ENCODE measurements around the gene TSFM.

The TSFM gene

DNA sequence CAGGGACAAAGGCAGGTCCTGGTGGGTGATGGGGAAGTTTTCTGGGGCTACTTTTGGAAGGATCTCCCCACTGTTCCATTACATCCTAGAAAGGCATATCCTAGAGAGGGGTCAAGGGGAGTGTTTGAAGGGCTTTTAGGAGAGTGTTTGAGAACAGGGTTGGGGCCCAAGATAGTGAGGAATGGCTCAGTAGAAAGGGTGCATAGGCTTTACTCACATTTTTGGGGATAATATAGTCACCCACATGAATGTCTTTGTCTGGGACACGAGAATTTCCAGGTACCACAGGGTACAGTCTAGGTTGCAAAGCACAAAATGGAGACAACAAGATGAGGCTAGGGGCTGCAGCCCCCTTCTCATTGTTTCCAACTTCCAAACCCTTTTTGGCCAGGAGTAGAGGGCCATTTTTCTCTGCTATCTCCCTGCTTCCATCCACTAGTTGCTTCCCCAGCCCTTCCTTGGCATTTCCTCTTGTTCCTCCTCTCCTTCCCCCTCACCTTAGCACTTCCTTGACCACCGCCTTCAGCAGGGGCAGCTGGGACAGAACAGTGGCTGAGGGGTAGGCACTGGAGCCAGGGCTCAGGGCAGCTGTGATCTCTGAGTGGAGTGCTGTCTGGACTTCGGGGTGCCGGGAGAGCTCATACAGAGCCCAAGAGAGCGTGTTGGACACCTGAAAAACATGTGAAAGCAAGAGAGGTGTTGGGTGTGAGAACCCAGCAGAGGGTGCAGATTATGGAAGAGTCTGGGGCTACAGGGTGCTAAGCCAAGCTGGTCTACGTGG is 18.5 kb upstream of the TSFM start:
- peaks cover 6 to 69% of the 10 kb centered on the region in 2 donors for H3K36me3 ChIP-seq (replicated peaks in 1 of 2; ENCODE audit: control insufficient read depth in 2 of 2, insufficient read depth in 2 of 2, low read length in 2 of 2)
- no peak overlapping the region for H4K8ac ChIP-seq (ENCODE audit: low read depth, low read length)
- no peak overlapping the region for H2BK5ac ChIP-seq (ENCODE audit: low read length)
- H2BK15ac ChIP-seq (ENCODE audit: low read length): no peak overlapping the region
- no peak overlapping the region for H3K14ac ChIP-seq (ENCODE audit: low read length)
- H3K27ac ChIP-seq (replicated peaks; ENCODE audit: low read length): no peak overlapping the region
- H3K4me3 ChIP-seq (ENCODE audit: low read length in 2 of 2): no peak overlapping the region
- no peak overlapping the region for H2BK12ac ChIP-seq (ENCODE audit: low read length)
- H2AK5ac ChIP-seq (ENCODE audit: low read depth, low read length): no peak overlapping the region
- peaks cover 0 to 13% of the 10 kb centered on the region in 2 donors for H3K4me1 ChIP-seq (ENCODE audit: control insufficient read depth in 2 of 2, insufficient read depth in 1 of 2, low read depth in 1 of 2, low read length in 2 of 2)
- no peak overlapping the region for H2BK120ac ChIP-seq (ENCODE audit: low read depth, low read length)
- H2AFZ ChIP-seq (ENCODE audit: low read length): no peak overlapping the region
- H3K27me3 ChIP-seq (ENCODE audit: control insufficient read depth in 3 of 3, insufficient read depth in 3 of 3, low read depth in 1 of 3, low read length in 3 of 3): peaks cover 0 to 49% (median 22%) of the 10 kb centered on the region in 3 experiments
- no peak for DNase-seq (ENCODE audit: low spot score)
- WGBS, 2 donors (ENCODE audit: extremely low coverage in 2 of 2, insufficient read length in 2 of 2, insufficient replicate concordance in 1 of 2): no CpG with 5 or more reads among the region's 6 CpGs
- H4K91ac ChIP-seq (ENCODE audit: low read depth, low read length, poor library complexity): no peak overlapping the region
- no peak overlapping the region for H3K23ac ChIP-seq (ENCODE audit: low read depth, low read length, poor library complexity)
- H3K18ac ChIP-seq (ENCODE audit: low read length): no peak overlapping the region
- H3K4ac ChIP-seq (ENCODE audit: low read length): no peak overlapping the region
- no peak overlapping the region for H3K4me2 ChIP-seq (ENCODE audit: insufficient read depth, low read length, poor library complexity, severe bottlenecking)
- H3K9ac ChIP-seq (ENCODE audit: low read depth, low read length, poor library complexity): no peak overlapping the region
- H3K79me1 ChIP-seq (ENCODE audit: low read depth, low read length): no peaks in the 10 kb centered on the region
- no peaks in the 10 kb centered on the region for H3K9me3 ChIP-seq (replicated peaks in 1 of 2; ENCODE audit: control insufficient read depth in 2 of 2, insufficient read depth in 1 of 2, low read depth in 1 of 2, low read length in 2 of 2)

DNA sequence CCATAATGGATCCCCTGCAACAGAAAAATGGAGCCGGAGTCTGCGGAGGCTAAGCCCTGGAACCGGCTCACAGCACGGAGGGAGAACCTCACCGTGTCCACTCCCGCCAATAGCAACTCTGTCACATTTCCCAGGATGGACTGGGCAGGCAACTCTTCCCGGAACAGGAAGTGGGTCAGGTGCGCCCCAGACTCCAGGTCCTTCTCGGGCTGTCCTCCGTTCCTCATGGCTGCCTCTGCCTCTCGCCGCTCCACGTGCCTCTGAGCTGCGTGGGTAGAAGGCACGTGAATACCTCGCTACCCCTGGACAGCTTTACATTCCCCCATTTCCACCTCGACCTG is 18.0 kb upstream of the TSFM start:
- no peak overlapping the region for H3K4me2 ChIP-seq (ENCODE audit: insufficient read depth, low read length, poor library complexity, severe bottlenecking)
- no peak overlapping the region for H3K4ac ChIP-seq (ENCODE audit: low read length)
- H2AK5ac ChIP-seq (ENCODE audit: low read depth, low read length): peak overlapping the region; percentile 31
- H2BK120ac ChIP-seq (ENCODE audit: low read depth, low read length): no peak overlapping the region
- H4K8ac ChIP-seq (ENCODE audit: low read depth, low read length): no peak overlapping the region
- peaks cover 8 to 69% of the 10 kb centered on the region in 2 donors for H3K36me3 ChIP-seq (replicated peaks in 1 of 2; ENCODE audit: control insufficient read depth in 2 of 2, insufficient read depth in 2 of 2, low read length in 2 of 2)
- H2BK15ac ChIP-seq (ENCODE audit: low read length): no peak overlapping the region
- H3K18ac ChIP-seq (ENCODE audit: low read length): no peak overlapping the region
- H3K27ac ChIP-seq (replicated peaks; ENCODE audit: low read length): no peak overlapping the region
- peaks cover 0 to 13% of the 10 kb centered on the region in 2 donors for H3K4me1 ChIP-seq (ENCODE audit: control insufficient read depth in 2 of 2, insufficient read depth in 1 of 2, low read depth in 1 of 2, low read length in 2 of 2)
- no peaks in the 10 kb centered on the region for H3K79me1 ChIP-seq (ENCODE audit: low read depth, low read length)
- peaks cover 0 to 49% (median 22%) of the 10 kb centered on the region in 3 experiments for H3K27me3 ChIP-seq (ENCODE audit: control insufficient read depth in 3 of 3, insufficient read depth in 3 of 3, low read depth in 1 of 3, low read length in 3 of 3)
- no CpG with 5 or more reads among the region's 17 CpGs for WGBS, 2 donors (ENCODE audit: extremely low coverage in 2 of 2, insufficient read length in 2 of 2, insufficient replicate concordance in 1 of 2)
- no peaks in the 10 kb centered on the region for H3K9me3 ChIP-seq (replicated peaks in 1 of 2; ENCODE audit: control insufficient read depth in 2 of 2, insufficient read depth in 1 of 2, low read depth in 1 of 2, low read length in 2 of 2)
- no peak overlapping the region for H2AFZ ChIP-seq (ENCODE audit: low read length)
- H3K14ac ChIP-seq (ENCODE audit: low read length): no peak overlapping the region
- H3K9ac ChIP-seq (ENCODE audit: low read depth, low read length, poor library complexity): peak overlapping the region; percentile 17
- H2BK12ac ChIP-seq (ENCODE audit: low read length): no peak overlapping the region
- no peak for DNase-seq (ENCODE audit: low spot score)
- H2BK5ac ChIP-seq (ENCODE audit: low read length): no peak overlapping the region
- no peak overlapping the region for H4K91ac ChIP-seq (ENCODE audit: low read depth, low read length, poor library complexity)
- no peak overlapping the region for H3K4me3 ChIP-seq (ENCODE audit: low read length in 2 of 2)
- peak overlapping the region; percentile 77 for H3K23ac ChIP-seq (ENCODE audit: low read depth, low read length, poor library complexity)

DNA sequence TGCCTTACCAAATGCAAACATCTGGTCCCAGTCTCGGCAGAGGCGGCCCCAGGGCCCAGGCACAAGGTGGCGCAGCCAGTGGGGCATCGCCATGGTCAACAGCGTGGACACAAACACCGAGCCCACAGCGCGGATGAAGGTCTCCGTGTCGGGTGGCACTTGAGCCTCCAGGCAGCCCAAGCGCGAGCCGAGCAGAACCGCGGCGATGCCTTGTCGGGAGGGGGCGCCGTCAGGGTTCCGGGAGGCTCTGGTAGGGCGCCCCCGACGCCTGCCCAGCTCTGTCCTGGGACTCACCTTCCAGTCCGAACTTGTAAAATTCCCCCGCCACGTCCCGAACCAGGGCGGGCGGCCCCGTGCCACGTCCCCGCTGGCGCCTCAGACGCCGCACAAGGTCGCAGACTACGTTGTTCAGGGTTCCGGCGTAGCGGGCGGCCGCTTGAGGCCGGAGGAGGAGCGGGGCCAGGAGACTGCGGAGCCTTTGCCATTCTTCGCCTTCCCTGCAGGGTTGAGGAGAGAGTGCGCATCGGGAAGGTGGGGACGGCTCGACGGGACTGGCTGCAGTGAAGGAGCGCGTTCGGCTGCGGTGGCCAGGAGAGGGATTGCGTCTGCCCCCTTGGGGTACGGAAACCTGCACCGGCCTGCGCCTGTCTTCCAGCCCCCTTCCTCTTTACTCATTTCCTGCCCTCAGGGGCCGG is 17.4 kb upstream of the TSFM start:
- H3K27ac ChIP-seq (replicated peaks; ENCODE audit: low read length): no peak overlapping the region
- peaks cover 10 to 69% of the 10 kb centered on the region in 2 donors for H3K36me3 ChIP-seq (replicated peaks in 1 of 2; ENCODE audit: control insufficient read depth in 2 of 2, insufficient read depth in 2 of 2, low read length in 2 of 2)
- DNase-seq (ENCODE audit: low spot score): no peak
- peaks cover 0 to 49% (median 22%) of the 10 kb centered on the region in 3 experiments for H3K27me3 ChIP-seq (ENCODE audit: control insufficient read depth in 3 of 3, insufficient read depth in 3 of 3, low read depth in 1 of 3, low read length in 3 of 3)
- H2AFZ ChIP-seq (ENCODE audit: low read length): no peak overlapping the region
- no peak overlapping the region for H4K91ac ChIP-seq (ENCODE audit: low read depth, low read length, poor library complexity)
- H2BK5ac ChIP-seq (ENCODE audit: low read length): no peak overlapping the region
- no CpG with 5 or more reads among the region's 60 CpGs for WGBS, 2 donors (ENCODE audit: extremely low coverage in 2 of 2, insufficient read length in 2 of 2, insufficient replicate concordance in 1 of 2)
- no peak overlapping the region for H2BK120ac ChIP-seq (ENCODE audit: low read depth, low read length)
- no peak overlapping the region for H4K8ac ChIP-seq (ENCODE audit: low read depth, low read length)
- peaks cover 0 to 13% of the 10 kb centered on the region in 2 donors for H3K4me1 ChIP-seq (ENCODE audit: control insufficient read depth in 2 of 2, insufficient read depth in 1 of 2, low read depth in 1 of 2, low read length in 2 of 2)
- no peak overlapping the region for H2BK12ac ChIP-seq (ENCODE audit: low read length)
- no peak overlapping the region for H2BK15ac ChIP-seq (ENCODE audit: low read length)
- H2AK5ac ChIP-seq (ENCODE audit: low read depth, low read length): peak overlapping the region; percentile 31
- H3K9ac ChIP-seq (ENCODE audit: low read depth, low read length, poor library complexity): peak overlapping the region; percentile 17
- no peak overlapping the region for H3K4ac ChIP-seq (ENCODE audit: low read length)
- H3K23ac ChIP-seq (ENCODE audit: low read depth, low read length, poor library complexity): peak overlapping the region; percentile 87
- peak overlapping the region; percentile 49 for H3K18ac ChIP-seq (ENCODE audit: low read length)
- H3K79me1 ChIP-seq (ENCODE audit: low read depth, low read length): no peaks in the 10 kb centered on the region
- H3K4me2 ChIP-seq (ENCODE audit: insufficient read depth, low read length, poor library complexity, severe bottlenecking): peak overlapping the region; percentile 53
- no peak overlapping the region for H3K14ac ChIP-seq (ENCODE audit: low read length)
- H3K4me3 ChIP-seq (ENCODE audit: low read length in 2 of 2): peak overlapping the region in 1 of 2 donors; percentile 53
- H3K9me3 ChIP-seq (replicated peaks in 1 of 2; ENCODE audit: control insufficient read depth in 2 of 2, insufficient read depth in 1 of 2, low read depth in 1 of 2, low read length in 2 of 2): no peaks in the 10 kb centered on the region

Data from neuronal stem cell (in vitro differentiated cells).